Activated B cell treated with CpG ODN at 0.5 μM for 24 hours (primary cell): ENCODE results near the gene MED31. TPM values are rescaled to one million over a fixed set of nuclear protein-coding genes. Genes with fewer than 3 reads are reported as not detected.
"Not testable (repeated sequence)": the region's sequence is repeated elsewhere in the genome, so short reads cannot be mapped to it uniquely, and the experiment has no call there.

ENCODE experiments used
- ATAC-seq: fragments of 200-7000 bp; cut with Tn5 transposase; one replicate; pipeline ENCODE4 v1.10.0; 2021; ENCODE audit warnings: low read depth, mild to moderate bottlenecking, moderate library complexity
- CTCF ChIA-PET: fragments of 350-600 bp; sonication (Branson Sonifier 250); formaldehyde crosslinking; loops from one replicate; lab custom pipeline; 2021; ENCODE audit warnings: antibody characterized with exemption; lab: Charles Lee
- POLR2A ChIA-PET: fragments of 350-600 bp; sonication (Branson Sonifier 250); formaldehyde crosslinking; loops from one replicate; lab custom pipeline; 2021; ENCODE audit warnings: antibody characterized with exemption; lab: Charles Lee
- DNase-seq: peaks from one replicate; pipeline ENCODE4 v3.0.0; 2022
- H3K27ac Mint-ChIP-seq: one replicate; pipeline ENCODE4 v1.8.0; 2020; ENCODE audit warnings: mixed read lengths
- H3K27me3 Mint-ChIP-seq: one replicate; pipeline ENCODE4 v1.8.0; 2021; ENCODE audit warnings: mixed read lengths
- H3K36me3 Mint-ChIP-seq: one replicate; pipeline ENCODE4 v1.8.0; 2021; ENCODE audit warnings: low read depth, mixed read lengths
- H3K4me1 Mint-ChIP-seq: one replicate; pipeline ENCODE4 v1.8.0; 2021; ENCODE audit warnings: mixed read lengths
- H3K4me3 Mint-ChIP-seq: one replicate; pipeline ENCODE4 v1.8.0; 2020; ENCODE audit warnings: mild to moderate bottlenecking, mixed read lengths
- H3K9me3 Mint-ChIP-seq: one replicate; pipeline ENCODE4 v1.8.0; 2020; ENCODE audit warnings: mixed read lengths
- CTCF ChIP-seq: fragments of 200-600 bp; IDR thresholded peaks from one replicate; pipeline ENCODE4 v1.8.0; 2022; ENCODE audit warnings: antibody characterized with exemption, mild to moderate bottlenecking
- intact Hi-C: fragments of 100-400 bp; cut with micrococcal nuclease; formaldehyde crosslinking; loops from one replicate; pipeline ENCODE4 v1.15.1; 2024
- total RNA-seq: library from RNA; stranded (reverse); gene quantifications from 2 replicates; pipeline ENCODE4 v1.2.3, GENCODE V29; 2022

The MED31 gene
- total RNA-seq, 1 donor from 2014 or later: 23.4 TPM

- ChIA-PET CTCF (no interaction called here), POLR2A (no interaction called here)
- peaks cover 76% of the 10 kb centered on the region for H3K36me3 Mint-ChIP-seq
- peaks cover 12% of the 10 kb centered on the region for H3K4me1 Mint-ChIP-seq
- no peak for TF ChIP-seq CTCF
- no peak overlapping the region for H3K27ac Mint-ChIP-seq
- ATAC-seq (no peak), DNase-seq (no peak)
- no peak overlapping the region for H3K4me3 Mint-ChIP-seq
- intact Hi-C loops: no loop called here
- H3K9me3 Mint-ChIP-seq: no peaks in the 10 kb centered on the region
- H3K27me3 Mint-ChIP-seq: no peaks in the 10 kb centered on the region
Observed at GRCh38 chr17:6596941-6597340, 54.5 kb downstream of the MED31 start.

- TF ChIP-seq CTCF: no peak
- Mint-ChIP-seq H3K4me1 (peaks cover 12% of the 10 kb centered on the region), H3K27ac (no peak overlapping the region), H3K4me3 (no peak overlapping the region), H3K36me3 (peaks cover 76% of the 10 kb centered on the region), H3K9me3 (no peaks in the 10 kb centered on the region), H3K27me3 (no peaks in the 10 kb centered on the region)
- intact Hi-C loops: no loop called here
- ChIA-PET CTCF (no interaction called here), POLR2A (no interaction called here)
- no peak for DNase-seq
- no peak for ATAC-seq
Observed at GRCh38 chr17:6596511-6596910, 54.9 kb downstream of the MED31 start.

GRCh38 chr17:6596081-6596480 is 55.3 kb downstream of the MED31 start:
- TF ChIP-seq CTCF: no peak
- H3K36me3 Mint-ChIP-seq: peaks cover 78% of the 10 kb centered on the region
- H3K4me3 Mint-ChIP-seq: no peak overlapping the region
- H3K9me3 Mint-ChIP-seq: no peaks in the 10 kb centered on the region
- ATAC-seq (no peak), DNase-seq (no peak)
- no peaks in the 10 kb centered on the region for H3K27me3 Mint-ChIP-seq
- ChIA-PET POLR2A (no interaction called here), CTCF (no interaction called here)
- intact Hi-C loops: no loop called here
- peaks cover 12% of the 10 kb centered on the region for H3K4me1 Mint-ChIP-seq
- no peak overlapping the region for H3K27ac Mint-ChIP-seq

- H3K27ac Mint-ChIP-seq, ATAC-seq, H3K27me3 Mint-ChIP-seq, H3K9me3 Mint-ChIP-seq, POLR2A ChIA-PET, H3K4me3 Mint-ChIP-seq, CTCF ChIA-PET, H3K4me1 Mint-ChIP-seq, intact Hi-C loops, DNase-seq: not testable (repeated sequence)
- H3K36me3 Mint-ChIP-seq: peaks cover 83% of the 10 kb centered on the region
Observed at GRCh38 chr17:6593371-6593770, 58.0 kb downstream of the MED31 start.

Other genes starting within 250 kb of the MED31 start
- gene AIPL1, start 216.5 kb downstream of the MED31 start, total RNA-seq: not detected in 2 replicates
- gene PIMREG, start 207.2 kb downstream of the MED31 start, total RNA-seq: 0.27 and 0.69 TPM in 2 replicates
- gene PITPNM3, start 95.0 kb downstream of the MED31 start, total RNA-seq: 0.69 and 1.1 TPM in 2 replicates
- gene KIAA0753, start 10.9 kb downstream of the MED31 start, total RNA-seq: 21.0 and 24.7 TPM in 2 replicates
- 42.7 and 54.5 TPM in 2 replicates for gene TXNDC17, start 10.5 kb downstream of the MED31 start, total RNA-seq
- gene C17orf100, start 157 bp upstream of the MED31 start, total RNA-seq: 2.9 and 3.5 TPM in 2 replicates
- gene SLC13A5, start 61.8 kb upstream of the MED31 start, total RNA-seq: not detected in 2 replicates
- 50.4 and 62.5 TPM in 2 replicates for gene XAF1, start 104.4 kb upstream of the MED31 start, total RNA-seq
- gene FBXO39, start 124.6 kb upstream of the MED31 start, total RNA-seq: 0.12 and 0.22 TPM in 2 replicates
- not detected in 2 replicates for gene TEKT1, start 180.1 kb upstream of the MED31 start, total RNA-seq